ENCODE data around the gene CD300E.

The CD300E gene

GRCh38 chr17:74616696-74617095, 6.8 kb downstream of the CD300E start:
- no peaks in the 10 kb centered on the region for H4K20me1 ChIP-seq (ENCODE audit: control insufficient read depth, insufficient read depth, low read depth, low read length)
- no peak for TF ChIP-seq CTCF (IDR thresholded peaks at IDR 0.05; ENCODE audit: low read depth, low read length, poor library complexity, severe bottlenecking)
- TF ChIP-seq EZH2phosphoT487 (IDR thresholded peaks at IDR 0.05; ENCODE audit: borderline replicate concordance, low read length): no peak
- no peak overlapping the region for H3K4me3 ChIP-seq (ENCODE audit: low read length)
- H3K27ac ChIP-seq (ENCODE audit: low read depth, low read length): no peak overlapping the region
- H3F3A ChIP-seq (ENCODE audit: control insufficient read depth, insufficient read depth): no peaks in the 10 kb centered on the region
- H3K9me3 ChIP-seq (ENCODE audit: control insufficient read depth, insufficient read depth, low read length): no peaks in the 10 kb centered on the region
- no peaks in the 10 kb centered on the region for H3K27me3 ChIP-seq (ENCODE audit: control insufficient read depth, low read length)
- no peaks in the 10 kb centered on the region for H3K4me1 ChIP-seq (ENCODE audit: control insufficient read depth, low read length)
- H3K9me2 ChIP-seq (replicated peaks; ENCODE audit: control insufficient read depth, low read length): no peaks in the 10 kb centered on the region
- H3K36me3 ChIP-seq (ENCODE audit: control insufficient read depth, low read length): no peaks in the 10 kb centered on the region
- no peak overlapping the region for H3K4me2 ChIP-seq (ENCODE audit: low read length)
- no peaks in the 10 kb centered on the region for H3K79me2 ChIP-seq (ENCODE audit: control insufficient read depth, low read length)

- no peaks in the 10 kb centered on the region for H3K9me3 ChIP-seq (ENCODE audit: control insufficient read depth, insufficient read depth, low read length)
- no peaks in the 10 kb centered on the region for H3K36me3 ChIP-seq (ENCODE audit: control insufficient read depth, low read length)
- no peaks in the 10 kb centered on the region for H3K9me2 ChIP-seq (replicated peaks; ENCODE audit: control insufficient read depth, low read length)
- no peaks in the 10 kb centered on the region for H4K20me1 ChIP-seq (ENCODE audit: control insufficient read depth, insufficient read depth, low read depth, low read length)
- no peaks in the 10 kb centered on the region for H3K4me1 ChIP-seq (ENCODE audit: control insufficient read depth, low read length)
- TF ChIP-seq CTCF (IDR thresholded peaks at IDR 0.05; ENCODE audit: low read depth, low read length, poor library complexity, severe bottlenecking) (no peak), EZH2phosphoT487 (IDR thresholded peaks at IDR 0.05; ENCODE audit: borderline replicate concordance, low read length) (no peak)
- no peak overlapping the region for H3K4me2 ChIP-seq (ENCODE audit: low read length)
- H3K4me3 ChIP-seq (ENCODE audit: low read length): no peak overlapping the region
- peaks cover 13% of the 10 kb centered on the region; the same call in 1 of the 2 replicates for H3K27me3 ChIP-seq (ENCODE audit: control insufficient read depth, low read length)
- H3F3A ChIP-seq (ENCODE audit: control insufficient read depth, insufficient read depth): no peaks in the 10 kb centered on the region
- H3K79me2 ChIP-seq (ENCODE audit: control insufficient read depth, low read length): no peaks in the 10 kb centered on the region
- no peak overlapping the region for H3K27ac ChIP-seq (ENCODE audit: low read depth, low read length)
Measured at GRCh38 chr17:74612046-74612445, 11.5 kb downstream of the CD300E start.

- H3K4me2 ChIP-seq (ENCODE audit: low read length): no peak overlapping the region
- no peaks in the 10 kb centered on the region for H3K36me3 ChIP-seq (ENCODE audit: control insufficient read depth, low read length)
- no peak for TF ChIP-seq EZH2phosphoT487 (IDR thresholded peaks at IDR 0.05; ENCODE audit: borderline replicate concordance, low read length)
- TF ChIP-seq CTCF (IDR thresholded peaks at IDR 0.05; ENCODE audit: low read depth, low read length, poor library complexity, severe bottlenecking): no peak
Measured at GRCh38 chr17:74610108-74610507, 13.4 kb downstream of the CD300E start.

More at GRCh38 chr17:74610108-74610507, 13.4 kb downstream of the CD300E start:
- no peaks in the 10 kb centered on the region for H3F3A ChIP-seq (ENCODE audit: control insufficient read depth, insufficient read depth)
- no peaks in the 10 kb centered on the region for H3K9me2 ChIP-seq (replicated peaks; ENCODE audit: control insufficient read depth, low read length)
- H3K79me2 ChIP-seq (ENCODE audit: control insufficient read depth, low read length): no peaks in the 10 kb centered on the region
- H3K27me3 ChIP-seq (ENCODE audit: control insufficient read depth, low read length): peaks cover 13% of the 10 kb centered on the region; the same call in 1 of the 2 replicates
- H3K4me1 ChIP-seq (ENCODE audit: control insufficient read depth, low read length): no peaks in the 10 kb centered on the region
- no peak overlapping the region for H3K4me3 ChIP-seq (ENCODE audit: low read length)
- H3K27ac ChIP-seq (ENCODE audit: low read depth, low read length): no peak overlapping the region
- no peaks in the 10 kb centered on the region for H3K9me3 ChIP-seq (ENCODE audit: control insufficient read depth, insufficient read depth, low read length)
- H4K20me1 ChIP-seq (ENCODE audit: control insufficient read depth, insufficient read depth, low read depth, low read length): no peaks in the 10 kb centered on the region
